ENCODE results near the gene SLC10A7.

- TF ChIP-seq CTCF (IDR thresholded peaks at IDR 0.05; ENCODE audit: low read depth, low read length, poor library complexity, severe bottlenecking) (no peak), EZH2phosphoT487 (IDR thresholded peaks at IDR 0.05; ENCODE audit: borderline replicate concordance, low read length) (no peak)
Observed at GRCh38 chr4:146415829-146416228, 105.9 kb downstream of the SLC10A7 start.

Data from DOHH2 (cell line).